ENCODE measurements around the gene ZIC4.

GRCh38 chr3:147406028-147406931 lies at the start of gene ZIC4:
- TF ChIP-seq EP300 (IDR thresholded peaks at IDR 0.05; ENCODE audit: borderline replicate concordance) (no peak), CEBPB (IDR thresholded peaks at IDR 0.05) (no peak), FOXM1 (IDR thresholded peaks at IDR 0.05; ENCODE audit: borderline replicate concordance, low read depth) (no peak), NFIC (IDR thresholded peaks at IDR 0.05) (no peak)
